ENCODE measurements around the gene ARHGAP5. TPM values are rescaled to one million over a fixed set of nuclear protein-coding genes. Genes with fewer than 3 reads are reported as not detected.

Gene ARHGAP5
- total and polyA plus RNA-seq, 2 experiments from 2014 or later, result 22.1 to 72.6 TPM

DNA sequence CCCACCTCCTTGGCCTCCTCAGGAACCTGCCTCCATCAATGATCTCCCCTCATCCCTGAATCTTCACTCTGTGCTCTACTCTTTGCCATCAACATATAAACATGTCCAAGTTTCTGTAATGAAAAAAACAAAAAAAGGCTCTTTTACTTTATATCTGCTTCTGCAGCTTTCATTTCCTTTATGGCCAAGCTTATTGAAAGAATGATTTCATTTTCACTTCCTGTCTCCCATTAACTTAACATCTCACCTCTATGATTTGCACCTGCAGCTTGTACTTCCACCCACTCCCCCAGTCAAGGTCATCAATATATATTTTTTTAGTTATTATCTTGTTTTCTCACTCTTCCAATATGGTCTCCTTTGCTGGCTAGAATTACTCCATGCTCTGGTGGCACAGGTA, 109.1 kb downstream of the ARHGAP5 start:
- Mint-ChIP-seq H3K27me3 (ENCODE audit: insufficient read depth, low read depth, poor library complexity) (no peaks in the 10 kb centered on the region), H3K27ac (no peak overlapping the region), H3K4me1 (no peaks in the 10 kb centered on the region), H3K9me3 (peaks cover 22% of the 10 kb centered on the region), H3K4me3 (no peak overlapping the region), H3K36me3 (ENCODE audit: low read depth) (0 out of 3 replicates have a peak, but pooled peaks cover 3% of the 10 kb centered on the region)
- Histone ChIP-seq H2AFZ (no peak overlapping the region), H3F3A (replicated peaks; ENCODE audit: low read depth) (no peaks in the 10 kb centered on the region), H3K36me3 (ENCODE audit: insufficient read depth) (no peaks in the 10 kb centered on the region; the same call in none of the 2 replicates), H3K27ac (ENCODE audit: low read depth) (no peak overlapping the region), H3K27me3 (ENCODE audit: insufficient read depth) (no peaks in the 10 kb centered on the region), H3K79me2 (replicated peaks; ENCODE audit: insufficient read depth) (no peaks in the 10 kb centered on the region), H3K4me2 (no peak overlapping the region), H3K9me2 (ENCODE audit: insufficient read depth) (0 out of 2 replicates have a peak, but pooled peaks cover 3% of the 10 kb centered on the region), H4K20me1 (replicated peaks; ENCODE audit: insufficient read depth) (no peaks in the 10 kb centered on the region), H3K4me3 (no peak overlapping the region), H3K4me1 (ENCODE audit: insufficient read depth) (no peaks in the 10 kb centered on the region)
- no peak for DNase-seq (ENCODE audit: low spot score)
- no peak for TF ChIP-seq JUNB (IDR thresholded peaks at IDR 0.05; ENCODE audit: unreplicated experiment)
- ATAC-seq, result no peak

DNA sequence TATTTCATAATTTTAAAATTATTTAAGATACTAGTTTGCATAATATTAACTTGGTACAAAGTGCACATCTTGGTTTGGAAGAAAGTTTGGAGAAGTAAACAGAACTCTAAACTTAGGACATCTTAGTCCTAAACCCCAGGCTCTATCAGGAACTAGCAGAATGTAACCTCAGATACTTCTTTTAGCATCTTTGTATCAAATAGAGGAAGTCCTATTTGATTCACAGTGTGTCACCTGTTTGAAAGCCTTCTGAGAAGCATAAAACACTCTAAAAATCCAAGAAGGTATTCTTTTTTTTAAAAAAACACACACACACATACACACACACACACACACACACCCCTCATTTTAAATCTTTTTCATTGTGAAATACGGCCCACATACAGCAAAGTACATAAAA, 112.7 kb downstream of the ARHGAP5 start:
- Histone ChIP-seq H3K27ac (ENCODE audit: low read depth) (no peak overlapping the region), H3F3A (replicated peaks; ENCODE audit: low read depth) (no peaks in the 10 kb centered on the region), H3K27me3 (ENCODE audit: insufficient read depth) (no peaks in the 10 kb centered on the region), H2AFZ (no peak overlapping the region), H3K9me2 (ENCODE audit: insufficient read depth) (0 out of 2 replicates have a peak, but pooled peaks cover 3% of the 10 kb centered on the region), H3K36me3 (ENCODE audit: insufficient read depth) (no peaks in the 10 kb centered on the region; the same call in none of the 2 replicates), H3K79me2 (replicated peaks; ENCODE audit: insufficient read depth) (no peaks in the 10 kb centered on the region), H3K4me2 (no peak overlapping the region), H4K20me1 (replicated peaks; ENCODE audit: insufficient read depth) (no peaks in the 10 kb centered on the region), H3K4me1 (ENCODE audit: insufficient read depth) (no peaks in the 10 kb centered on the region), H3K4me3 (no peak overlapping the region)
- H3K36me3 Mint-ChIP-seq (ENCODE audit: low read depth), result 0 out of 3 replicates have a peak, but pooled peaks cover 3% of the 10 kb centered on the region
- no peaks in the 10 kb centered on the region for H3K4me1 Mint-ChIP-seq
- peaks cover 14% of the 10 kb centered on the region for H3K9me3 Mint-ChIP-seq
- ATAC-seq (no peak), DNase-seq (ENCODE audit: low spot score) (no peak)
- TF ChIP-seq, protein P1, sequence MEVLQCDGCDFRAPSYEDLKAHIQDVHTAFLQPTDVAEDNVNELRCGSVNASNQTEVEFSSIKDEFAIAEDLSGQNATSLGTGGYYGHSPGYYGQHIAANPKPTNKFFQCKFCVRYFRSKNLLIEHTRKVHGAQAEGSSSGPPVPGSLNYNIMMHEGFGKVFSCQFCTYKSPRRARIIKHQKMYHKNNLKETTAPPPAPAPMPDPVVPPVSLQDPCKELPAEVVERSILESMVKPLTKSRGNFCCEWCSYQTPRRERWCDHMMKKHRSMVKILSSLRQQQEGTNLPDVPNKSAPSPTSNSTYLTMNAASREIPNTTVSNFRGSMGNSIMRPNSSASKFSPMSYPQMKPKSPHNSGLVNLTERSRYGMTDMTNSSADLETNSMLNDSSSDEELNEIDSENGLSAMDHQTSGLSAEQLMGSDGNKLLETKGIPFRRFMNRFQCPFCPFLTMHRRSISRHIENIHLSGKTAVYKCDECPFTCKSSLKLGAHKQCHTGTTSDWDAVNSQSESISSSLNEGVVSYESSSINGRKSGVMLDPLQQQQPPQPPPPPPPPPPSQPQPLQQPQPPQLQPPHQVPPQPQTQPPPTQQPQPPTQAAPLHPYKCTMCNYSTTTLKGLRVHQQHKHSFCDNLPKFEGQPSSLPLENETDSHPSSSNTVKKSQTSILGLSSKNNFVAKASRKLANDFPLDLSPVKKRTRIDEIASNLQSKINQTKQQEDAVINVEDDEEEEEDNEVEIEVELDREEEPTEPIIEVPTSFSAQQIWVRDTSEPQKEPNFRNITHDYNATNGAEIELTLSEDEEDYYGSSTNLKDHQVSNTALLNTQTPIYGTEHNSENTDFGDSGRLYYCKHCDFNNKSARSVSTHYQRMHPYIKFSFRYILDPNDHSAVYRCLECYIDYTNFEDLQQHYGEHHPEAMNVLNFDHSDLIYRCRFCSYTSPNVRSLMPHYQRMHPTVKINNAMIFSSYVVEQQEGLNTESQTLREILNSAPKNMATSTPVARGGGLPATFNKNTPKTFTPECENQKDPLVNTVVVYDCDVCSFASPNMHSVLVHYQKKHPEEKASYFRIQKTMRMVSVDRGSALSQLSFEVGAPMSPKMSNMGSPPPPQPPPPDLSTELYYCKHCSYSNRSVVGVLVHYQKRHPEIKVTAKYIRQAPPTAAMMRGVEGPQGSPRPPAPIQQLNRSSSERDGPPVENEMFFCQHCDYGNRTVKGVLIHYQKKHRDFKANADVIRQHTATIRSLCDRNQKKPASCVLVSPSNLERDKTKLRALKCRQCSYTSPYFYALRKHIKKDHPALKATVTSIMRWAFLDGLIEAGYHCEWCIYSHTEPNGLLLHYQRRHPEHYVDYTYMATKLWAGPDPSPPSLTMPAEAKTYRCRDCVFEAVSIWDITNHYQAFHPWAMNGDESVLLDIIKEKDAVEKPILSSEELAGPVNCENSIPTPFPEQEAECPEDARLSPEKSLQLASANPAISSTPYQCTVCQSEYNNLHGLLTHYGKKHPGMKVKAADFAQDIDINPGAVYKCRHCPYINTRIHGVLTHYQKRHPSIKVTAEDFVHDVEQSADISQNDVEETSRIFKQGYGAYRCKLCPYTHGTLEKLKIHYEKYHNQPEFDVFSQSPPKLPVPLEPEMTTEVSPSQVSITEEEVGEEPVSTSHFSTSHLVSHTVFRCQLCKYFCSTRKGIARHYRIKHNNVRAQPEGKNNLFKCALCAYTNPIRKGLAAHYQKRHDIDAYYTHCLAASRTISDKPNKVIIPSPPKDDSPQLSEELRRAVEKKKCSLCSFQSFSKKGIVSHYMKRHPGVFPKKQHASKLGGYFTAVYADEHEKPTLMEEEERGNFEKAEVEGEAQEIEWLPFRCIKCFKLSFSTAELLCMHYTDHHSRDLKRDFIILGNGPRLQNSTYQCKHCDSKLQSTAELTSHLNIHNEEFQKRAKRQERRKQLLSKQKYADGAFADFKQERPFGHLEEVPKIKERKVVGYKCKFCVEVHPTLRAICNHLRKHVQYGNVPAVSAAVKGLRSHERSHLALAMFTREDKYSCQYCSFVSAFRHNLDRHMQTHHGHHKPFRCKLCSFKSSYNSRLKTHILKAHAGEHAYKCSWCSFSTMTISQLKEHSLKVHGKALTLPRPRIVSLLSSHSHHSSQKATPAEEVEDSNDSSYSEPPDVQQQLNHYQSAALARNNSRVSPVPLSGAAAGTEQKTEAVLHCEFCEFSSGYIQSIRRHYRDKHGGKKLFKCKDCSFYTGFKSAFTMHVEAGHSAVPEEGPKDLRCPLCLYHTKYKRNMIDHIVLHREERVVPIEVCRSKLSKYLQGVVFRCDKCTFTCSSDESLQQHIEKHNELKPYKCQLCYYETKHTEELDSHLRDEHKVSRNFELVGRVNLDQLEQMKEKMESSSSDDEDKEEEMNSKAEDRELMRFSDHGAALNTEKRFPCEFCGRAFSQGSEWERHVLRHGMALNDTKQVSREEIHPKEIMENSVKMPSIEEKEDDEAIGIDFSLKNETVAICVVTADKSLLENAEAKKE (CRISPR knock-in tag; IDR thresholded peaks at IDR 0.05), result no peak
- TF ChIP-seq EZH2 (IDR thresholded peaks at IDR 0.05; ENCODE audit: low read depth, unreplicated experiment), result no peak
- TF ChIP-seq, protein P2, sequence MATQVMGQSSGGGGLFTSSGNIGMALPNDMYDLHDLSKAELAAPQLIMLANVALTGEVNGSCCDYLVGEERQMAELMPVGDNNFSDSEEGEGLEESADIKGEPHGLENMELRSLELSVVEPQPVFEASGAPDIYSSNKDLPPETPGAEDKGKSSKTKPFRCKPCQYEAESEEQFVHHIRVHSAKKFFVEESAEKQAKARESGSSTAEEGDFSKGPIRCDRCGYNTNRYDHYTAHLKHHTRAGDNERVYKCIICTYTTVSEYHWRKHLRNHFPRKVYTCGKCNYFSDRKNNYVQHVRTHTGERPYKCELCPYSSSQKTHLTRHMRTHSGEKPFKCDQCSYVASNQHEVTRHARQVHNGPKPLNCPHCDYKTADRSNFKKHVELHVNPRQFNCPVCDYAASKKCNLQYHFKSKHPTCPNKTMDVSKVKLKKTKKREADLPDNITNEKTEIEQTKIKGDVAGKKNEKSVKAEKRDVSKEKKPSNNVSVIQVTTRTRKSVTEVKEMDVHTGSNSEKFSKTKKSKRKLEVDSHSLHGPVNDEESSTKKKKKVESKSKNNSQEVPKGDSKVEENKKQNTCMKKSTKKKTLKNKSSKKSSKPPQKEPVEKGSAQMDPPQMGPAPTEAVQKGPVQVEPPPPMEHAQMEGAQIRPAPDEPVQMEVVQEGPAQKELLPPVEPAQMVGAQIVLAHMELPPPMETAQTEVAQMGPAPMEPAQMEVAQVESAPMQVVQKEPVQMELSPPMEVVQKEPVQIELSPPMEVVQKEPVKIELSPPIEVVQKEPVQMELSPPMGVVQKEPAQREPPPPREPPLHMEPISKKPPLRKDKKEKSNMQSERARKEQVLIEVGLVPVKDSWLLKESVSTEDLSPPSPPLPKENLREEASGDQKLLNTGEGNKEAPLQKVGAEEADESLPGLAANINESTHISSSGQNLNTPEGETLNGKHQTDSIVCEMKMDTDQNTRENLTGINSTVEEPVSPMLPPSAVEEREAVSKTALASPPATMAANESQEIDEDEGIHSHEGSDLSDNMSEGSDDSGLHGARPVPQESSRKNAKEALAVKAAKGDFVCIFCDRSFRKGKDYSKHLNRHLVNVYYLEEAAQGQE (IDR thresholded peaks at IDR 0.05; ENCODE audit: unreplicated experiment), result no peak
- TF ChIP-seq JUNB (IDR thresholded peaks at IDR 0.05; ENCODE audit: unreplicated experiment), result no peak
- TF ChIP-seq EZH2phosphoT487 (IDR thresholded peaks at IDR 0.05; ENCODE audit: unreplicated experiment), result no peak
- no peak for TF ChIP-seq ZNF114 (CRISPR knock-in tag; IDR thresholded peaks at IDR 0.05)
- TF ChIP-seq ZNF331 (CRISPR knock-in tag; IDR thresholded peaks at IDR 0.05; ENCODE audit: low read depth), result no peak
- TF ChIP-seq POLR2AphosphoS5 (IDR thresholded peaks at IDR 0.05; ENCODE audit: low read depth), result no peak
- TF ChIP-seq STAT1 (IDR thresholded peaks at IDR 0.05; ENCODE audit: unreplicated experiment), result no peak
- TF ChIP-seq, protein P3, sequence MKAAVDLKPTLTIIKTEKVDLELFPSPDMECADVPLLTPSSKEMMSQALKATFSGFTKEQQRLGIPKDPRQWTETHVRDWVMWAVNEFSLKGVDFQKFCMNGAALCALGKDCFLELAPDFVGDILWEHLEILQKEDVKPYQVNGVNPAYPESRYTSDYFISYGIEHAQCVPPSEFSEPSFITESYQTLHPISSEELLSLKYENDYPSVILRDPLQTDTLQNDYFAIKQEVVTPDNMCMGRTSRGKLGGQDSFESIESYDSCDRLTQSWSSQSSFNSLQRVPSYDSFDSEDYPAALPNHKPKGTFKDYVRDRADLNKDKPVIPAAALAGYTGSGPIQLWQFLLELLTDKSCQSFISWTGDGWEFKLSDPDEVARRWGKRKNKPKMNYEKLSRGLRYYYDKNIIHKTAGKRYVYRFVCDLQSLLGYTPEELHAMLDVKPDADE (IDR thresholded peaks at IDR 0.05), result no peak
- no peak for TF ChIP-seq CREB1 (CRISPR knock-in tag; IDR thresholded peaks at IDR 0.05; ENCODE audit: low read depth)
- TF ChIP-seq NANOG (IDR thresholded peaks at IDR 0.05; ENCODE audit: borderline replicate concordance), result no peak
- H3K27ac Mint-ChIP-seq, result no peak overlapping the region
- no peak overlapping the region for H3K4me3 Mint-ChIP-seq
- no peaks in the 10 kb centered on the region for H3K27me3 Mint-ChIP-seq (ENCODE audit: insufficient read depth, low read depth, poor library complexity)
